GM12891 (cell line): ENCODE data around the gene SCML1.

ENCODE experiments used
- DNase-seq: peaks from one replicate; pipeline ENCODE4 v3.0.0; 2011; ENCODE audit warnings: low spot score; ENCODE audit not compliant: insufficient read length
- FAIRE-seq: peaks from 2 replicates; lab custom pipeline; 2011; peaks lifted over from hg19 to GRCh38; lab: Jason Lieb, UNC
- PAX5 ChIP-seq: IDR thresholded peaks from 2 replicates; pipeline ENCODE4 v1.6.1; 2011; ENCODE audit warnings: low read length, moderate library complexity, mild to moderate bottlenecking; ENCODE audit not compliant: insufficient read depth, severe bottlenecking
- POLR2A ChIP-seq: IDR thresholded peaks from 2 replicates; pipeline ENCODE4 v1.6.1; 2011; ENCODE audit warnings: low read depth, low read length, control low read depth
- POLR2AphosphoS5 ChIP-seq: IDR thresholded peaks from 2 replicates; pipeline ENCODE4 v1.6.1; 2011; ENCODE audit warnings: low read depth, low read length, control low read depth
- POU2F2 ChIP-seq: IDR thresholded peaks from 2 replicates; pipeline ENCODE4 v1.6.1; 2011; ENCODE audit warnings: low read depth, mild to moderate bottlenecking, control low read depth, low read length, moderate library complexity
- SPI1 ChIP-seq: IDR thresholded peaks from 2 replicates; pipeline ENCODE4 v1.6.1; 2011; ENCODE audit warnings: low read depth, low read length, control low read depth
- TAF1 ChIP-seq: IDR thresholded peaks from 2 replicates; pipeline ENCODE4 v1.6.1; 2011; ENCODE audit warnings: low read depth, low read length, control low read depth

SCML1 gene

GRCh38 chrX:17707731-17708130 lies 29.6 kb upstream of the SCML1 start:
- DNase-seq, result no peak
- TF ChIP-seq PAX5, result no peak
- no peak for TF ChIP-seq POLR2A
- TF ChIP-seq SPI1, result no peak
- TF ChIP-seq POU2F2, result no peak
- no peak for TF ChIP-seq TAF1
- no peak for TF ChIP-seq POLR2AphosphoS5
- FAIRE-seq, result no peak

- no peak for FAIRE-seq
- no peak for DNase-seq
- no peak for TF ChIP-seq PAX5
- no peak for TF ChIP-seq POU2F2
- no peak for TF ChIP-seq POLR2A
- TF ChIP-seq SPI1, result no peak
- no peak for TF ChIP-seq TAF1
- TF ChIP-seq POLR2AphosphoS5, result no peak
These were observed 26.4 kb upstream of the SCML1 start for GRCh38 chrX:17710871-17711301.

DNA sequence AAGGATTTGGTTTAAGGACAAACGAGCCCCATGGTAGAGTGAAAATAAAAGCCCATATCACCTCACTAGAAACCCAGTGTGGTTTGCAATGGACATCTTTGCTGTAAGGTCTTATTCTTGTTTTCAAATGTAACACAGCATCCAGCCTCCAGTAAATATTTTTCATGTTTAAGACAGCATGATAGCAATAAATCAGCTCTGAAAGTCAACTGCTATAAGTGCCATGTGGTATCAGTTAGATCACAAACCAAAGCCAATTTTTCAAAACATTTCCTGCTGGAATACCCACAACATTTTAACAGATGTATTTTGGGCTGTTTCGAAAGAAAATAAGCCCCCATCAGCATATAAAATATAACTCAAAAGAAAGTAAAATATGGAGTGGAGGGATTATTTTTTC lies 24.0 kb upstream of the SCML1 start:
- no peak for DNase-seq
- FAIRE-seq, result no peak
- TF ChIP-seq SPI1, result no peak
- TF ChIP-seq POU2F2, result no peak
- TF ChIP-seq POLR2AphosphoS5, result no peak
- no peak for TF ChIP-seq PAX5
- TF ChIP-seq POLR2A, result no peak
- no peak for TF ChIP-seq TAF1

DNA sequence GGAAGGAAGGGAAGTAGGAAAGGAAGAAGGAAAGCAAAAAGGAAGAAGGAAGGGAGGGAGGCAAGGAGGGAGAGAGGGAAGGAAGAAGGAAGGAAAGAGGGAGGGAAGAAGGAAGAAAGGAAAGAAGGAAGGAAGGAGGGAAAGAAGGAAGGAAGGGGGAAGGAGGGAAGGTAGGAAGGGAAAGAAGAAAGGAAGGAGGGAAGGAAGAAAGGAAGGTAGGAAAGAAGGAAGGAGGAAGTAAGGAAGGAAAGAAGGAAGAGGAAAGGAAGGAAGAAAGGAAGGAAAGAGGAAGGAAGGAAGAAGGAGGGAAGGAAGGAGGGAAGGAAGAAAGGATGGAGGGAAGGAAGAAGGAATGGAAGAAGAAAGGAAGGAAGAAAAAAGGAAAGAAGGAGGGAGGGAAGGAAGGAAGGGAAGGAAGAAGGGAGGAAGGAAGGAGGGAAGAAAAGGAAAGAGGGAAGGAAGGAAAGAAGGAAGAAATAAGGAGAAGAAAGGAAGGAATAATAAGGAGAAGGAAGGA lies 18.6 kb upstream of the SCML1 start:
- FAIRE-seq, result no peak
- DNase-seq, result no peak
- no peak for TF ChIP-seq POLR2A
- no peak for TF ChIP-seq POU2F2
- TF ChIP-seq TAF1, result no peak
- no peak for TF ChIP-seq POLR2AphosphoS5
- no peak for TF ChIP-seq SPI1
- TF ChIP-seq PAX5, result no peak

DNA sequence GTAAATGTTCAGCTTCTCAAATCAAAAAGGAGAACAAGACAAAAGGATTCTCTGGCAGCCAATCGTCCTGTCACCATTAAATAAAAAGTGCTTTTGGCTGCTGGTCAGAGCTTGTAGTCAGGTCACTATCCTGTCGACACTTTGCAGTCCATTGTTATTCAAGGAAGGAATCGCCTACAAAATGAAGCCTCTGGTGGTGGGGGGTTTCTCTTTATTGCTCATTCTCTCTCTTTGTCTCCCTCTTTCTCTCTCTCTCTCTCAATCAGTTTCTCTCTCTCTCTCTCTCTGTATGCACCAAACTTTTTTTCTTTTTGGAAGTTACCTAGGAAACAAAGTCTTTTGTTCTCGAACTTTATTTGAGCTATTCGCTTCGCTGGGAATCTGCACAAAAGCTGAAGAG lies 17.6 kb upstream of the SCML1 start:
- no peak for FAIRE-seq
- no peak for DNase-seq
- TF ChIP-seq POU2F2 (no peak), SPI1 (no peak), POLR2A (no peak), POLR2AphosphoS5 (no peak), TAF1 (no peak), PAX5 (no peak)

DNA sequence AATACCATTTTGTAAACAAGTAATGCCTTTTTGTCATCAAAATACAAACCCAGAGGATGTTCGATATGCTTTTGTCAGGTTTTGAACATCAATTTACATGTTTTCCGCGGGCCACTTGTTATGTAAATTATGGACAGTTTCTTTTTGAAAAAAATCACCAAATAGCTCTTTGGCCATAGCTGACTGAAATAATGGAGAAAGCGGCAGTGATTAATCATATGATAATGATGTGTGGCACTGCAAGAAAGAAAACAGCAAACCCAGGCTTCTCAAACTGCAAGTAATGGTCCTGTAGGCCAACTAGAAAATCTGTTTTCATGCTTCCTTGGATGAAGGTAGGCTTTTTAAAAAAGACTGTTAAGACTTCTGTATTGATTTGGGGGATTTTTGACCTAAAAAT lies 15.6 kb upstream of the SCML1 start:
- FAIRE-seq, result no peak
- DNase-seq, result no peak
- TF ChIP-seq POLR2AphosphoS5 (no peak), SPI1 (no peak), POLR2A (no peak), PAX5 (no peak), TAF1 (no peak)

DNA sequence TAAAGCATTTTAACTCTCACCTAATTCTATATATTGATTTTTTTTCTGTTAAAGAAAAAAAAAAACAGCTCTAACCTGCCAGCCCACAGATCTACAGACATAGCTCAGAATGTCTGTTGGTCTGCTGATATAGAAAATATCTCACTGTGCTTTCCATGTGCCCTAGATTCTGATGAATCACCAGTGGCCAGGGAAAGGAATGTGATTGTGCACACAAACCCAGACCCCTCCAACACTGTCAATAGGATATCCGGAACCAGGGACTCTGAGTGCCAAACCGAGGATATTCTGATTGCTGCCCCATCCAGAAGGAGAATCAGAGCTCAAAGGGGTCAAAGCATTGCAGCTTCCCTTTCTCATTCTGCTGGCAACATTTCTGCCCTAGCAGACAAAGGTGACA lies 12.1 kb upstream of the SCML1 start:
- no peak for FAIRE-seq
- no peak for DNase-seq
- TF ChIP-seq POU2F2 (no peak), TAF1 (no peak), SPI1 (no peak), POLR2A (no peak), PAX5 (no peak), POLR2AphosphoS5 (no peak)

DNA sequence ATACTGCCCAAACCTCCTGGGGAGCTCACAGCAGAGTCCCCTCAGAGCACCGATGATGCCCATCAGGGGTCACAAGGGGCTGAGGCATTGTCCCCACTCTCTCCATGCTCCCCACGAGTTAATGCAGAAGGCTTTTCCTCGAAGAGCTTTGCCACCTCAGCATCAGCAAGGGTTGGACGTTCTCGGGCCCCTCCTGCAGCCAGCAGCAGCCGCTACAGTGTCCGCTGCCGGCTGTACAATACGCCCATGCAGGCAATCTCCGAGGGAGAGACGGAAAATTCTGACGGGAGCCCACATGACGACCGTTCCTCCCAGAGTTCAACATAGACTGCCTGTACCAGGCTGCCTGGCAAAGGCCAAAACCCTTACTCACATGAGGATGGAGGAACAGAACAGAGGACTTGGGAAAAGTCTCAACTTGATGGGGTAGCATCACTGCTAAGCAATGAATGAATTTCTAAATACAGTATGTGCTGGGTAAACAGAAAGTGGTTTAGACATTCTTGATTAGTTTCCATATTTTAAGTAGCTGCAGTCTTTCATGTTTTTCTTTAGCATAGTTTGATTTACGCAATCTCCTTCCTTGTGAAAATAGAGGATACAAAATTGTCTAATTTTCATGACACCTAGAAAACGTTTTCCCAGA lies 5.0 kb upstream of the SCML1 start:
- FAIRE-seq (no peak), DNase-seq (no peak)
- no peak for TF ChIP-seq TAF1

GRCh38 chrX:17735406-17735805 lies 1.9 kb upstream of the SCML1 start:
- no peak for FAIRE-seq
- DNase-seq, result no peak
- TF ChIP-seq POLR2A (no peak), SPI1 (no peak), TAF1 (no peak), POU2F2 (no peak), POLR2AphosphoS5 (no peak), PAX5 (no peak)

DNA sequence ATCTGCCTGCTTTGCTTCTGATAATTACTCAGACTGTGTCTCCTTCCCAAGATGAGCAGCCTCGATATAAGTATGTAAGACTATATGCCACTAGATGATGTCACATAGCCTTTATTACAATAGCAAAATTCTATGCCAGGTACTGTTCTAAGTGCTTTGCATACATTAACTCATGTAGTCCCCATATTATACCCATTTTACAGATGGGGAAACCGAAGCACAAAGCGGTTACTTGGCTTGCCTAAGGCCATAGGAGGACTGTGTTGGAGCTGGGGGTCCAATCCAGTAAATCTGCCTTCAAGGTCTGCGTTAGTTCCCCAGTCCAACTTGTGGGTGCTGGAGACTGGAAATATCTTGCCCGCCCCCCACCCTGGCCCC lies 826 bp upstream of the SCML1 start:
- FAIRE-seq (no peak), DNase-seq (no peak)
- TF ChIP-seq PAX5 (no peak), POLR2AphosphoS5 (no peak), POU2F2 (no peak), SPI1 (no peak), POLR2A (no peak), TAF1 (no peak)
